ENCODE measurements around the gene LYPD5.
A peak's percentile ranks its signal among the peaks of the same experiment; 100 is the strongest.
"Not testable (repeated sequence)": the region's sequence is repeated elsewhere in the genome, so short reads cannot be mapped to it uniquely, and the experiment has no call there.

The LYPD5 gene

GRCh38 chr19:43778651-43779050 is 23.6 kb downstream of the LYPD5 start:
- no peak for DNase-seq (ENCODE audit: low read depth, low spot score)

GRCh38 chr19:43777163-43777695 is 25.0 kb downstream of the LYPD5 start:
- DNase-seq (ENCODE audit: low read depth, low spot score), result no peak

DNA sequence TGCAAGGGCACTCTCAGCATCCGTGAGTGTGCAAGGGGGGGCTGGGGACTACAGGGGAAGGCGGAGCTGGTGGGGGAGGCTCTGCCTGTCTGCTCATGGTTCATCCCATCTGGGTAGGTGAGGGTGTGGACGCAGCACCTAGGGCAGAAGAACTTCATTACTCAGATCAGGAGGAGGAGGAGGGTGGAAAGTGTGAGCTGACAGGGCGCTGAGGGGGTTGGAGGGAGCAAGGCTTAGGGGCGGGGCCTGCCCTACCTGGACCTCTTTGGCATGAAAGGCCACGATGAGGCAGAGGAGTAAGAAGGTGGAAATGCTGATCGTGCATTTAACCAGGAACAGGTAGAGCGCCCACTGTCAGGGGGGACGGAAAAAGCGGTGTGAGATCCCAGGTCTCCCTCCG is 26.0 kb downstream of the LYPD5 start:
- no peak for DNase-seq (ENCODE audit: low read depth, low spot score)

DNA sequence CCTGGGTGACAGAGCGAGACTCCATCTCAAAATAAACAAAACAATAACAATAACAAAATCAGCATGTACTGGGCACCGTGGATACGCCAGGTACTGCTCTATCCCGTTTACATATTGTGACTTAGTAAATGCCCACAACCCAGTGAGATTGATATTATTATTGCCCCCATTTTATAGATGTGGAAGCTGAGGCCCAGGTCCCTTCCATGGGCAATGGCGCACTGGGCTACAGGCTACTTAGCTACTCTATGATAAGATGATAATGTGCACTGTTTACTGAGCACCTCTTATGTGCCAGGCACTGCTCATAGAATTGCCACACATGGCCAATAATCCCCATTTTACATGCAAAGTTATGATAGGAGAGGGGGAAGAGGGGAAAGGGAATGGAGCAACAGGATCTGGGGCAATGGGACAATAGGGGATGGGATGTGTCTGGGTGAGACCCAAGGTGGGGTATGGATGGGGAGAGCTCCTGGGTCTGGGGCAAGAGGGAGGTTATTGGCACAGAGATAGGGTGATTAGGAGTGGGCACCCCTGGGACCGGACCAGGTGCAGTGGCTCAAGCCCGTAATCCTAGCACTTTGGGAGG is 26.9 kb downstream of the LYPD5 start:
- DNase-seq (ENCODE audit: low read depth, low spot score), result no peak

DNA sequence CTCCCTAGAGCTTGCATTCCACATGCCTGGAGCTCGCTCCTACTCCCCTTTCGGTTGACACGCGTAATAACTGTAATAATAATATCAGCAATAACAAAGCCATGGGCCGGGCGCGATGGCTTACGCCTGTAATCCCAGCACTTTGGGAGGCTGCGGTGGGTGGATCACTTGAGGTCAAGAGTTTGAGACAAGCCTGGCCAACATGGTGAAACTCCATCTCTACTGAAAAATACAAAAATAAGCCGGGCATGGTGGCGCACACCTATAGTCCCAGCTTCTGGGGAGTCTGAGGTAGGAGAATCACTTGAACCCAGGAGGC is 27.3 kb downstream of the LYPD5 start:
- DNase-seq (ENCODE audit: low read depth, low spot score), result not testable (repeated sequence)

DNA sequence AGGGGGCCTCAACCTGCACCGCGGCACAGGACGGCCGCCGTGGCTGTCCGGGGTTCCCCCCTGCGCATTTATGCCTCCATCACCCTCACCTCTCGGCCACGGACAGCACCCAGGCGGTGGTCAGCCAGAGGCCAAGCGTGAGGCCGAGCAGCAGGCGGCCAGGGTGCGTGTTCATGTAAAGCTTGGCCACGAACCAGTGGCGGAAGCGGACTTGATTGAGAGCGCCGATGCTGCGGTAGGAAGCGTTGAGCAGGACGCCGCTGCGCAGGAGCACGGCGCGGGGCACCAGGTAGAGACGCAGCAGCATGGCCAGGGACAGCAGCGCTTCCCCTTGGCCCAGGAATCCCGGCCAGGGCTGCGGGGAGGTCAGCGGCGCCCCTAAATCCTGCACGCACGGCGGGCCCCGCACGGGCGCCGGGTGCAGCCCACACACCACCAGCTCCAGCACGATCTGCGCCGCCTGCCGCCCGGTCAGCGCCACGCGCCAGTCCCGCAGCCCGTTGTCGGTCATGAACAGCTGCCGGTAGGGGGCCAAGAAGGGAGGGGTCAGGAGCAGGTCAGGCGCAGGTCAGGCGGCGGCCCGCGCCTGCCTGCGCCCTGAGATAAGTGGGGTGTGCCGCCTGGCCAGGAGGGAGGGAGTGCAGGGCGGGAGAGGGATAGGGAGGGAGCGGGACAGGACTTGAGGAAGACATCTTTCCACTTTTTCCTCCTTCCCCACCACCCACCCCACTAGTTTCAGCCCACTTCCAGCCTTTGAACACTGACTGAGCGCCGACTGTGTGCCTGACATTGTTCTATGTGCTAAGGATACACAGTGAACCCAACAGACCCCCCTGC is 27.9 kb downstream of the LYPD5 start:
- DNase-seq (ENCODE audit: low read depth, low spot score), result no peak

DNA sequence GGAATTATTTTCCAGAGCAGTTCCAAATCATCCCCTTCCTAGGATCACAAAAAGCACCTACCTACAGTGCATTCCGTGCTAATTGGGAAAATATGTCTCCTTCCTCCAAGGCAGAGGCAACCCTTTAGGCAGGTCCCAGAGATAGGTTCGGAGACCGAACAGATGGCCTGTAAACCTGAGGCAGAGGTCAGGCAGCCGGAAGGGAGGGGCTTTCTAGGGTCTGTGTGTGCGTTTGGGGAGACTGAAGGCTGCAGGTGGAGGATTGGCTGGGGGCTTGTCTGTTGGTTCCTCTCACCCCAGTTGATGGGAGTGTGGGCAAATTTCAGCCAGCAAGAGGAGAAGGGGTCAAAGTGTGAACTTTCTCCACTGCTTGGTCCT is 28.5 kb downstream of the LYPD5 start:
- DNase-seq (ENCODE audit: low read depth, low spot score), result no peak

- DNase-seq (ENCODE audit: low read depth, low spot score), result no peak
These were observed 33.0 kb downstream of the LYPD5 start for GRCh38 chr19:43769256-43769655.

DNA sequence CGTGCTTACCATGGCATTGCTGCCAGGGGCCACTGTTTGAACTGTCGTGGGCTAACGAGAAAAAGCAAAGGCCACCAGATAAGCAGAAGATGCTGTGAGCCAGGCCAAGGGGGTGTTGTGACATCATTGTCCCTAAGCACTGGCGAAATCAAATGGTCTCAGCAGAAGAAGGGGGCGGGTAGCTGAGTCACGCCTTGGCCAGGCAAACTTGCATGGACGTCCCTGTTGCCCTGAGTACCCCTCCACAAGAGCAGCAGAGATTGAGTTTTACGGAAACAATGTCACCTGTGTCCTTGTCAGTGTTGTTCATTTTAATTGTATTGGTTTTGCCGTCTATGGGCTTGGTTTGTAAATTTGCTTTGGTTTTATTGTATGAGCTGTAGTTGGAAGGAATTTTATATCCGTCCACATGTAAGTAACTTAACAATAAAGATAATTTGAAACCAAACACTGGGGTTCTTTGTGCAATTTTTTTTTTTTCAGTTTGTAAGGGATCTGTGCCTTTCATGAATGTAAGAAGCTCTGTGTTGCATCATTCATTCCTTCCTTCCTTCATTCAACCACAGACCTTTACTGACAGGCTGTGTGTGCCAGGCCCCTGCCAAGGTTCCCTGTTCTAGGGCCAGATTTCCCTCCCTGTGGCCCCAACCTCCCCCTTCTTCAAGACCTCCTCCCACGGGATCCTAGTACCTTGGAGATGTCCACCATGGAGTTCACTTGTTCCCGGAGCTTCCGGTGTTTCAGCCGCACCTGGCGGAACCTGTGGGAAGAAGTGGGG is 33.8 kb downstream of the LYPD5 start:
- DNase-seq (ENCODE audit: low read depth, low spot score), result no peak

DNA sequence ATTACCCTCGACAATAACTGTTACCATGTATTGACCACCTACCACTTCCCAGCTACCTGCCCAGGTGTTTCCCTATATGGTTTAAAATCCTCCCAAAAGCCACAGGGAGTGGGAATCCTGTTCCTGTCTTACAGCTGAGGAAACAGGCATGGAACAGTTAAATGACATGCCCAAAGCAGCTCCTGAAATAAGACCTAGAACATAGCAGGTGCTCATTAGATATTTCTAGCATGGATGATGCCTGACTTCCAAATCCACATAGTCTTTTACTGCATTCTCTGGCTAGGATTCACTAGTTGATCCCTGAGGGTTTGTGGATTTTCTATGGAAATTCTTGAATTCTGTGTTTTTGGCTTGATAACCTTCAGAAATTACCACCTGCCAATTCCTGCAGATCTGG is 34.4 kb downstream of the LYPD5 start:
- DNase-seq (ENCODE audit: low read depth, low spot score), result no peak

- no peak for DNase-seq (ENCODE audit: low read depth, low spot score)
These were observed 34.9 kb downstream of the LYPD5 start for GRCh38 chr19:43767316-43767715.

DNA sequence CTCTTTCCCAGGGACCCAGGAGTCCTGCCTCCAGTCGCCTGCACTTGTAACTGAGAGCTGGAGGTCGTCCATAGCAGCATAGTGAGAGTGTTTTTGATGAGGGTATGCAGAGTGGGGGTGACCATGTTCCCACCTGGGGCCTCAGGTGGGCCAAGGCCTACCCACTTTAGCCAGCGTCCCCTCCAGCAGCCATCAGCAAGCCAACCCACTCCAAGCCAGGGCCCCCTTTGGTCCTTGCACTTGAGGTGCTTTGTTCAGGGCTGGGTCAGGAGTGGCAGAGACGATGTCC is 35.5 kb downstream of the LYPD5 start:
- DNase-seq (ENCODE audit: low read depth, low spot score), result no peak

GRCh38 chr19:43765109-43765876 is 37.0 kb downstream of the LYPD5 start:
- DNase-seq (ENCODE audit: low read depth, low spot score), result no peak

DNA sequence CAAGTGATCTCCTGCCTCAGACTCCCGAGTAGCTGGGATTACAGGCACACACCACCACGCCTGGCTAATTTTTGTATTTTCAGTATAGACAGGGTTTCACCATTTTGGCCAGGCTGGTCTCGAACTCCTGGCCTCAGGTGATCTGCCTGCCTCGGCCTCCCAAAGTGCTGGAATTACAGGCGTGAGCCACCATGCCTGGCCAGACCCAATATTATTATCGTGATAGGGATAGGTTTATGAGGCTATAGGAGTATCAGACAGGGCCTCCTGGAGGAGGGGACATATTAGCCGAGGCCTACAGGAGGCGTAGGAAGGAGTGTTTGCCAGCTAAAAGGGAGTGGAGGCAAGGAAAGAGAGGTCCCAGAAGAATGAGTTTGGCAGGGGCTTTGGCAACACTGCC is 37.6 kb downstream of the LYPD5 start:
- not testable (repeated sequence) for DNase-seq (ENCODE audit: low read depth, low spot score)

DNA sequence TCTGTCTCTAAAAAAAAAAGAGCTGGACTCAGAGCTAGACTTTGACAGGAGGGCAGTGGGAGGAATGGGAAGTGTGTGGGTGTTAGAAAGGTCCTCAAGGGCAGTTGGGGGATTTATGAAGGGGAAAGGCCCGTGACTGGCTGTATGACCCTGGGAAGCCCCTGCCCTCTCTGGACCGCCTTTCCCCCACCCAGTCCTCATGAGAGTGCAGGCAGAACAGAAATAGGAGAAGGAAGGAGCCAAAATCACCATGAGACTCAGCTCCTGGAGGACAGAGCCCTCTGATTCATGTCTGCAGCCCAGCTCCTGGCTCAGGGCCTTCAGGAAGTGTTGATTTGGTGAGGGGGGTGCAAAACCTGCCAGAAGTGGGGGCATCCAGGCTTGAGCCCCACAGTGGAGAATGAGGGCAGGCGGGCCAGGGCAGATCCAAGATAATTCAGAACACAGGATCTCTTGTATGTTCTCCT is 38.7 kb downstream of the LYPD5 start:
- no peak for DNase-seq (ENCODE audit: low read depth, low spot score)

DNA sequence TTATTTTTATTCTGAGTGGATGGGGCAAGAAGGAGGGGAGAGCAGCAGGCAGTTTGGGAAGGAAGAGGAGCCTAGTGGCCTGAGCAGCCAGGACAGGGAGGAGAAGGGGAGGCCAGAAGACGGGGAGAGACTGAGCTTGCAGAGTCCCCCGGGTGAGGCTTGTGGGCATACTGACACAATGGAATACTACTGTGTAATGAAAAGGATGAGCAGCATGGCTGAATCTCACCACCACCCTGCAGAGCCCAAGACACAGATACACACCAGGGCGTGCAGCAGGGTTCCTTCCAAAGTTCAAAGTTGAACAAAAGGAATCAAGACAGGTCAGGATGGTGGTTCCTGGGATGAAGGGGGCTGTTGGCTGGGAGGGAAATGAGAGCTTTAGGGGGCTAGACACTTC is 39.4 kb downstream of the LYPD5 start:
- no peak for DNase-seq (ENCODE audit: low read depth, low spot score)

GRCh38 chr19:43760941-43761340 is 41.3 kb downstream of the LYPD5 start:
- DNase-seq (ENCODE audit: low read depth, low spot score), result no peak

DNA sequence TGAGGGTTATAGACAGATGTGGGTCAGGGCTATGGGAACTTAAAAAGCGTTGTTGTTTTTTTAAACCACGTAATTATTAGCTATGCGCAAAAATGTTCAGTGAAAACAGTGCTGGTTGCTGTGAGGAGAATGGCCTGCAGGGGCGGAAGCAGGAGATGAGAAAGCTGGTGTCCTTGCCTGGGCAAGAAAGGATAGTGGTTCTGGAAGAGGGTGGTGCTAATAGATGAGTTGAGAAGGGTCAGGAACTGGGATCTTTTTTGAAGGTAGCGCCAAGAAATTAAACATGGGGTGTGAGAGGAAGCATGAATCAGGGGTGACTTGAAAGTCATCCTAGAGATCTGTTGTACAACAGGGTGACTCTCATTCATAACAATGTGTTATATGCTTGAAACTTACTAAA is 42.7 kb downstream of the LYPD5 start:
- DNase-seq (ENCODE audit: low read depth, low spot score), result no peak

DNA sequence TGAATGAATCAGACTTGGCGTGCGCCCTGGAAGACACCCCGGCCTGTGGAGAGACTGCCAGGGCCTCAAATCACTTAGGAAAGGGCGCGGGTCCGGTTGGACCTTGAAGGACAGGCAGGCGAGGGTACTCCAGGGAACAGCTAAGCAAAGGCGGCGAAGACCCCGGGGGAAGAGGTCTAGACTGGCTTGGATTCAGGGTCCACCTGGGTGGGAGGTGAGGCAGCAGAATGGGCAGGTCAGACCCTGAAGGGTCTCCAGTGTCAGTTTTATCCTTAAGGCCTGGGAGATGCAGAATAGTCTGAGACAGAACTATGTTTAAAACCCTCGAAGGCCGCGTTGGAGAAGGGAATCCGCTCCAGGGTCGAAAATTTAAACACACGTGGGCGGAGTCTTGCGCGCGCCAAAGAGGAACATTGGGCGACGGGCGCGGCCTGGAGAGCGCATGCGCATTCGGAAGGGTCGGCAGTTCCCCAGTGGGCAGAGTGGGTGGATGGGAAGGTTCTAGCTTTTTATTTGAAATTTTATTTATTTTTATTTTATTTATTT is 46.9 kb downstream of the LYPD5 start:
- DNase-seq (ENCODE audit: low read depth, low spot score), result no peak

- DNase-seq (ENCODE audit: low read depth, low spot score), result peak; percentile 96
These were observed 47.6 kb downstream of the LYPD5 start, which contains the start of gene SMG9 for GRCh38 chr19:43754503-43755255. TSS of gene SMG9 (minus strand) at chr19:43754962. CDS start at chr19:43750741, 4,221 bp downstream.

DNA sequence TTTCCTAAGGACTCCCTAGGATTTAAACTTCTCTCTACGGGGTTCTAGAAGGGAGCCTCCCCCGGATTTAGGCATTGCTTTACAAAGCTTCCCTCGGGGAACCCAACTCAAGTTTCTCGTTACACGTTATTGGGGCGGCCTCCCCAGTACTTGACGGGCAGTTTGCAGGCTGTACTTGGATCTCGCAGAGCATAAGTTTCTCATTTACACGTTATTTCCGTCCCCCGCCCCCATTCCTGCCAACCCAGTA is 48.1 kb downstream of the LYPD5 start:
- DNase-seq (ENCODE audit: low read depth, low spot score), result no peak

Data from brain pericyte (primary cell).